ENCODE results near the gene SLC23A2. TPM values are rescaled to one million over a fixed set of nuclear protein-coding genes. Genes with fewer than 3 reads are reported as not detected.
A peak's percentile ranks its signal among the peaks of the same experiment; 100 is the strongest.

Gene SLC23A2
- total and polyA plus RNA-seq, 4 donors: 3.5 to 38.2 (median 17.9) TPM

DNA sequence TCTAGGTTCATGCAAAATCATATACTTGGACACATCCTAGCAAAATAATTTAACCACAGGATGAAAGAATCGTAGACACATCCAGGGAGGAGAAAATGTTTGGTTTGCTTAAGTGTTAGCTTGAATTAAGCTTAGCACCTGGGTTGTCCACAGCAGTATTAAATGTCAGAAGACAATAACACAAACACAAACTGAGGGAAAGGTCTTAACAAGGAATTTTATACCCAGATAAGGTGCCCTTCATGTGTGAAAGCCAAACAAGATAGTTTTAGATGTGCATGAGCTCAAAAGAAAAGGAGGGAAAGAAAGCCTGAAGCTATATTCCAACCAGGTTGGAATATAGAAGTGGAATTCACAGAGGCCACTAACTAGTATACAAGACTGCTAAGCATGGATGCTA lies 49.1 kb downstream of the SLC23A2 start:
- WGBS, 2 donors: 97 to 100% methylated on average over 1 of the region's 1 CpG
- no peak overlapping the region for H3K27ac ChIP-seq (ENCODE audit: low read depth in 1 of 2, low read length in 2 of 2)

DNA sequence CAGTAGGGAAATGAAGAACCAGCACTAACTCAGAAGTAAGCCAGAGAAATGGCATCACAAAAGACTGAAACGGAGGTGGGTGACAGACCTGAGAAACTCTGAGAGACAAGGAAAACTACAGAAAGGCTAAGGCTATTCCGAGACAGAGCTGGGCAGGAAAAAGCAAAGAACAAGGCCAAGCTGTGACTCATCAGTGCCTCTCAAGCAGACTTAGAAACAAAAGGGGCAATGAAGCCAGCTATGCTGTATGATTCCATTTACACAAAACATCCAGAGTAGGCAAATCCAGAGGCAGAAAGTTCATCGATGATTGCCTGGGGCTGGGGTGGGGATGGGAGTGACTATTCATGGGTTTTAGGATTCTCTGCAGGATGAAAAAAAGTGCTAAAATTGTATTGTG lies 50.0 kb downstream of the SLC23A2 start:
- Histone ChIP-seq H3K4me1 (ENCODE audit: control insufficient read depth in 1 of 2, insufficient read depth in 2 of 2, low read length in 2 of 2) (no peaks in the 10 kb centered on the region), H3K9me3 (ENCODE audit: control insufficient read depth, low read length) (no peaks in the 10 kb centered on the region), H3K36me3 (ENCODE audit: control insufficient read depth in 1 of 2, insufficient read depth in 2 of 2, low read length in 1 of 2) (no peaks in the 10 kb centered on the region), H3K27me3 (ENCODE audit: control insufficient read depth in 1 of 2, insufficient read depth in 2 of 2, low read length in 1 of 2) (no peaks in the 10 kb centered on the region), H3K4me3 (ENCODE audit: low read length in 2 of 2) (no peak overlapping the region), H3K27ac (ENCODE audit: low read depth in 1 of 2, low read length in 2 of 2) (peak overlapping the region; percentile 52)
- WGBS, 2 donors: 0 to 3% methylated on average over 3 of the region's 3 CpGs
- peak in 1 of 2 donors; percentile 57 for DNase-seq
- ATAC-seq (ENCODE audit: low FRiP score): peak; percentile 85
- intact Hi-C loops (cut with DNase I): loop anchor here (5.0 to 10.0 kb wide), 2 partner anchors 34 to 144 kb away; no protein-coding TSS in a partner anchor

More for the DNA sequence above, 49.1 kb downstream of the SLC23A2 start:
- H3K27me3 ChIP-seq (ENCODE audit: control insufficient read depth in 1 of 2, insufficient read depth in 2 of 2, low read length in 1 of 2): no peaks in the 10 kb centered on the region
- DNase-seq: no peak
- intact Hi-C loops (cut with DNase I): loop anchor here (5.0 to 10.0 kb wide), 2 partner anchors 35 to 143 kb away; no protein-coding TSS in a partner anchor
- no peaks in the 10 kb centered on the region for H3K9me3 ChIP-seq (ENCODE audit: control insufficient read depth, low read length)
- H3K4me3 ChIP-seq (ENCODE audit: low read length in 2 of 2): no peak overlapping the region
- no peaks in the 10 kb centered on the region for H3K36me3 ChIP-seq (ENCODE audit: control insufficient read depth in 1 of 2, insufficient read depth in 2 of 2, low read length in 1 of 2)
- ATAC-seq (ENCODE audit: low FRiP score): no peak
- H3K4me1 ChIP-seq (ENCODE audit: control insufficient read depth in 1 of 2, insufficient read depth in 2 of 2, low read length in 2 of 2): no peaks in the 10 kb centered on the region

DNA sequence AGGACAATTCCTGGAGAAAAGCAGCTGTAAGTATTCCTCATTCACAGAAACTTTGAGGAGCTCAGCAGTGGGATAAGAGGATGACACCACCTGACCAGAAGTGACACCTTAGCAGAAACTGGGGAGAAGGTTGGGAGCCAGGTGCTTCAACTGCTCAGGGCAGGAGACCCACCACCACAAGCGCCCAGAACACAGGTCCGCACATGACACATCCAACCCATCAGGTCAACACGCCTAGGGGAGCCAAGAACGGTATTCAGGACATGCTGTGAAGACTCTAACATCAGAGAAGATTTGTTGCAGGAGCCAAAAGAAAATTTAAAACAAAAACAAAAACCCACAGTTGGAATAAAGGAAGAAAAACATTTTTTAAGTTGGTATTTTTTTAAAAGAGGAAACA lies 50.5 kb downstream of the SLC23A2 start:
- DNase-seq (no peak), ATAC-seq (ENCODE audit: low FRiP score) (no peak)
- H3K27ac ChIP-seq (ENCODE audit: low read depth in 1 of 2, low read length in 2 of 2): peak overlapping the region; percentile 52 to 84
- no peak overlapping the region for H3K4me3 ChIP-seq (ENCODE audit: low read length in 2 of 2)
- no peaks in the 10 kb centered on the region for H3K36me3 ChIP-seq (ENCODE audit: control insufficient read depth in 1 of 2, insufficient read depth in 2 of 2, low read length in 1 of 2)
- 64 to 65% methylated on average over 4 of the region's 4 CpGs for WGBS, 2 donors
- no peaks in the 10 kb centered on the region for H3K27me3 ChIP-seq (ENCODE audit: control insufficient read depth in 1 of 2, insufficient read depth in 2 of 2, low read length in 1 of 2)
- H3K4me1 ChIP-seq (ENCODE audit: control insufficient read depth in 1 of 2, insufficient read depth in 2 of 2, low read length in 2 of 2): no peaks in the 10 kb centered on the region
- intact Hi-C loops (cut with DNase I): loop anchor here (5.0 to 10.0 kb wide), 2 partner anchors 34 to 144 kb away; no protein-coding TSS in a partner anchor
- H3K9me3 ChIP-seq (ENCODE audit: control insufficient read depth, low read length): no peaks in the 10 kb centered on the region

DNA sequence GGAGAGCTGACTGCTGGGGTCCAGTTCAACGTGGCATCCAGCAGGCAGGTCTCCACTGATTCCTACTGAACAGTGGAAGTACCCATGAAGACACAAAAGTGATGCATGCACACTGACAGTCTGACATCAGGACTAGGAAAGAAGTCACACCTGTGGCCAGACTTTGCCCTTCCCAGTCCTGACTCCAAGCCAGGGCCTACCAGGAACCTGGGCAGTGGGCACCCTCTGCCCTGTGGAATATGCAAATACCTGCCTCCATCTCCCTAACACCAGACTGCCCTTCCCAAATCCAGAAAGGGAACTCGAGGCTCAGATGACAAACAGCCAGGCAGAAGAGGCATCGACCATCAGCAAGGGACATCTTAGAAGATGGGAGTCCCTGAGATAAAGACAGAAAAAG lies 50.9 kb downstream of the SLC23A2 start:
- intact Hi-C loops (cut with DNase I): loop anchor here (5.0 to 10.0 kb wide), 2 partner anchors 33 to 144 kb away; no protein-coding TSS in a partner anchor
- no peaks in the 10 kb centered on the region for H3K36me3 ChIP-seq (ENCODE audit: control insufficient read depth in 1 of 2, insufficient read depth in 2 of 2, low read length in 1 of 2)
- no peaks in the 10 kb centered on the region for H3K9me3 ChIP-seq (ENCODE audit: control insufficient read depth, low read length)
- WGBS, 2 donors: 62 to 63% methylated on average over 3 of the region's 3 CpGs
- H3K4me1 ChIP-seq (ENCODE audit: control insufficient read depth in 1 of 2, insufficient read depth in 2 of 2, low read length in 2 of 2): no peaks in the 10 kb centered on the region
- DNase-seq: no peak
- peak overlapping the region in 1 of 2 donors; percentile 84 for H3K27ac ChIP-seq (ENCODE audit: low read depth in 1 of 2, low read length in 2 of 2)
- ATAC-seq (ENCODE audit: low FRiP score): no peak
- H3K27me3 ChIP-seq (ENCODE audit: control insufficient read depth in 1 of 2, insufficient read depth in 2 of 2, low read length in 1 of 2): no peaks in the 10 kb centered on the region
- no peak overlapping the region for H3K4me3 ChIP-seq (ENCODE audit: low read length in 2 of 2)

DNA sequence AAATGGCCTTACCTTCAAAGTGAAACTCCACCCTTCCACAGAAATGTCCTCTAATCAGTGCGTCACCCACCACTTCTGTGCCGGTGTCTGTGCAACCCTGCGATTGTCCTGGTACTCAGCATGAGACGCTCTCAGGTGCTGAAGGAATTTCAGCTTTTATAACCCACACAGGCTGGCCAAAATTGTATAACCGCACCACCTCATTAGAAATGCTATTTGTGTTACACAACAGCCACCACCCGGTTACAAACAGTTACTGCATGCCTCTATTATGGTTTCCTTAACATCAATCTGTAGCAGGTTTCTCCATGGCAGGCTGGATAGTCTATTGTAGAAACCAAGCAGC lies 51.5 kb downstream of the SLC23A2 start:
- WGBS, 2 donors: 31 to 39% methylated on average over 6 of the region's 6 CpGs
- Histone ChIP-seq H3K27me3 (ENCODE audit: control insufficient read depth in 1 of 2, insufficient read depth in 2 of 2, low read length in 1 of 2) (no peaks in the 10 kb centered on the region), H3K4me1 (ENCODE audit: control insufficient read depth in 1 of 2, insufficient read depth in 2 of 2, low read length in 2 of 2) (no peaks in the 10 kb centered on the region), H3K9me3 (ENCODE audit: control insufficient read depth, low read length) (no peaks in the 10 kb centered on the region), H3K27ac (ENCODE audit: low read depth in 1 of 2, low read length in 2 of 2) (no peak overlapping the region), H3K36me3 (ENCODE audit: control insufficient read depth in 1 of 2, insufficient read depth in 2 of 2, low read length in 1 of 2) (no peaks in the 10 kb centered on the region), H3K4me3 (ENCODE audit: low read length in 2 of 2) (no peak overlapping the region)
- no peak for DNase-seq
- intact Hi-C loops (cut with DNase I): loop anchor here (5.0 to 10.0 kb wide), 2 partner anchors 33 to 145 kb away; no protein-coding TSS in a partner anchor
- peak; percentile 76 for ATAC-seq (ENCODE audit: low FRiP score)

DNA sequence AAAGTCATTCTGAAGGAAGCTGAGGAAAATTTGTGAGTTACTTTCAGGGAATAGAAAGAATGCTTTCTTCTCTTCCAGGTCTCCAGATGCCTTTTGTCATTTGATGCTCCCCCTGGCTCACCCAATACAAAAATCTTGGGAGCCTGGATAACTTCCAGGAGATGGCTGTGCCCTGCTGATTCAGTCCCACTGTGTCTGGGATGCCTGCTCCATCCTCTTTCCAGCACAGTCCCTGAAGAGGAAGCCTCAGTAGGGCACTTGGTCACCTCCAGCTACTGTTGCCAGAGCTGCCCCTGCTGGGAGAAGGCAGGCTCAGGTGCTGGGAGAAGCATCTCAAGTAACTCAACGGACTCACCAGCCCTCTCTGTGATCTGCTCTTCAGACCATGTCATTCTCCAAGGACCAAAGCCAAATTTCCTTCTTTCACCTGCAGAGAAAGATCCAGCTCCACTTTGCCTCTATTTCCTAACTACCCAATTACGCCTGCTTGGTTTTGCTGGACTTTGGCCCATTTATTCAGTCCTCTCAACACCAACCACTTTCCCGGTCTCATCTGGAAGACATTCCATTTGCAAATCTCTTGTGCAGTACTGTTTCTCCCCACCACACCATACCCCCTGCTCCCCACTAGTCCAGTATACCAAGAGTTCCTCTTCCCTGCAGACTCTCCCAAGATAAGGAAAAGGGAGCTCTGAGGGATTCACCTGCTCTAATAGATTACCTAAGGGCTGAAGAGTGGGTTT lies 53.3 kb downstream of the SLC23A2 start:
- H3K36me3 ChIP-seq (ENCODE audit: control insufficient read depth in 1 of 2, insufficient read depth in 2 of 2, low read length in 1 of 2): no peaks in the 10 kb centered on the region
- H3K27ac ChIP-seq (ENCODE audit: low read depth in 1 of 2, low read length in 2 of 2): no peak overlapping the region
- no peaks in the 10 kb centered on the region for H3K9me3 ChIP-seq (ENCODE audit: control insufficient read depth, low read length)
- no peaks in the 10 kb centered on the region for H3K27me3 ChIP-seq (ENCODE audit: control insufficient read depth in 1 of 2, insufficient read depth in 2 of 2, low read length in 1 of 2)
- no peaks in the 10 kb centered on the region for H3K4me1 ChIP-seq (ENCODE audit: control insufficient read depth in 1 of 2, insufficient read depth in 2 of 2, low read length in 2 of 2)
- ATAC-seq (ENCODE audit: low FRiP score) (no peak), DNase-seq (no peak)
- intact Hi-C loops (cut with DNase I): no loop called here
- WGBS, 2 donors: 83 to 85% methylated on average over 3 of the region's 3 CpGs
- H3K4me3 ChIP-seq (ENCODE audit: low read length in 2 of 2): no peak overlapping the region

DNA sequence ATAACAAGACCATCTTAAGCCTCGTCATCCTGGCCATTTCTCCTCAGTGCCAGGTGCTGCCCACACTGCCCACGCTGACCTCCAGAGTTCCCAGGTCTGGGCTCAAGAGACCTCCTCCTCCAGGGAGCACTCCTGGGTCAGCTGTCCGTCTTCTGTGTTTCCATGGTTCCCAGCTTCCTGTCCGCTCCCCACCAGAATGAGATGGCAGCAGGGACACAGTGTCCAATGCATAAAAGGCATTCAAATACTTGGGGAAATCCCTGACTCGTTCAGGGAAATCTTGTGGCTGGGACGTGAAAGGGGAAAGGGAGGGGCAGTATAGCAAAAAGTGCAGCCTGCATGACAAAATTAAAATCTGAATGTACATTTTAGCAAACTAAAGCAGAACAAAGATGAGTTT lies 54.3 kb downstream of the SLC23A2 start:
- no peak overlapping the region for H3K27ac ChIP-seq (ENCODE audit: low read depth in 1 of 2, low read length in 2 of 2)
- H3K4me3 ChIP-seq (ENCODE audit: low read length in 2 of 2): no peak overlapping the region
- 83 to 85% methylated on average over 6 of the region's 6 CpGs for WGBS, 2 donors
- DNase-seq: no peak
- intact Hi-C loops (cut with DNase I): no loop called here
- no peaks in the 10 kb centered on the region for H3K4me1 ChIP-seq (ENCODE audit: control insufficient read depth in 1 of 2, insufficient read depth in 2 of 2, low read length in 2 of 2)
- no peaks in the 10 kb centered on the region for H3K36me3 ChIP-seq (ENCODE audit: control insufficient read depth in 1 of 2, insufficient read depth in 2 of 2, low read length in 1 of 2)
- ATAC-seq (ENCODE audit: low FRiP score): no peak
- no peaks in the 10 kb centered on the region for H3K9me3 ChIP-seq (ENCODE audit: control insufficient read depth, low read length)
- no peaks in the 10 kb centered on the region for H3K27me3 ChIP-seq (ENCODE audit: control insufficient read depth in 1 of 2, insufficient read depth in 2 of 2, low read length in 1 of 2)

DNA sequence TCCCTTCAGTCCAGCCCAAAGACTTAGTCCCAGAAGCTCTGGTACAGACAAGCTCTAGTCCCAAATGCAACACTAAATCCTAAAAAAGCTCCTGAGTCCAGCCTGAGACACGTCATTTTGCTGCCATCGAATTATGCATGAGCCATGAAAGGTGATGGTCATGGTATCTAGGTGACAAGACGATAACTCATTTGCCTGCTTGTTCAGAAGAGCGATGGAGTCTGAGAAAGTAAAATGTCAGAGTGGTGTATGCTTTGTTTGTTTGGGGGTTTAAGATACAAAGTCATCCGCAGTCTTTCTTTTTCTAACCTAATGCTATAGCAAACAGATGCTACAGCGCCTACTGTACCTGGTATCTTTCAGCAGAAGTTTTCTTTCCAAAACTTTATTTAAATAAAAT lies 54.7 kb downstream of the SLC23A2 start:
- Histone ChIP-seq H3K4me1 (ENCODE audit: control insufficient read depth in 1 of 2, insufficient read depth in 2 of 2, low read length in 2 of 2) (no peaks in the 10 kb centered on the region), H3K36me3 (ENCODE audit: control insufficient read depth in 1 of 2, insufficient read depth in 2 of 2, low read length in 1 of 2) (no peaks in the 10 kb centered on the region), H3K27ac (ENCODE audit: low read depth in 1 of 2, low read length in 2 of 2) (no peak overlapping the region), H3K4me3 (ENCODE audit: low read length in 2 of 2) (no peak overlapping the region), H3K9me3 (ENCODE audit: control insufficient read depth, low read length) (no peaks in the 10 kb centered on the region), H3K27me3 (ENCODE audit: control insufficient read depth in 1 of 2, insufficient read depth in 2 of 2, low read length in 1 of 2) (no peaks in the 10 kb centered on the region)
- no peak for DNase-seq
- no peak for ATAC-seq (ENCODE audit: low FRiP score)
- 94 to 95% methylated on average over 6 of the region's 6 CpGs for WGBS, 2 donors
- intact Hi-C loops (cut with DNase I): no loop called here
